Measurements from ENCODE around the gene EIF3D. TPM values are rescaled to one million over a fixed set of nuclear protein-coding genes. Genes with fewer than 3 reads are reported as not detected.

EIF3D gene
- total and polyA plus RNA-seq, 2 of the 13 experiments (the other 11 are each of a cell fraction or from before 2014, with no cell fraction given), result 118 to 274 TPM

DNA sequence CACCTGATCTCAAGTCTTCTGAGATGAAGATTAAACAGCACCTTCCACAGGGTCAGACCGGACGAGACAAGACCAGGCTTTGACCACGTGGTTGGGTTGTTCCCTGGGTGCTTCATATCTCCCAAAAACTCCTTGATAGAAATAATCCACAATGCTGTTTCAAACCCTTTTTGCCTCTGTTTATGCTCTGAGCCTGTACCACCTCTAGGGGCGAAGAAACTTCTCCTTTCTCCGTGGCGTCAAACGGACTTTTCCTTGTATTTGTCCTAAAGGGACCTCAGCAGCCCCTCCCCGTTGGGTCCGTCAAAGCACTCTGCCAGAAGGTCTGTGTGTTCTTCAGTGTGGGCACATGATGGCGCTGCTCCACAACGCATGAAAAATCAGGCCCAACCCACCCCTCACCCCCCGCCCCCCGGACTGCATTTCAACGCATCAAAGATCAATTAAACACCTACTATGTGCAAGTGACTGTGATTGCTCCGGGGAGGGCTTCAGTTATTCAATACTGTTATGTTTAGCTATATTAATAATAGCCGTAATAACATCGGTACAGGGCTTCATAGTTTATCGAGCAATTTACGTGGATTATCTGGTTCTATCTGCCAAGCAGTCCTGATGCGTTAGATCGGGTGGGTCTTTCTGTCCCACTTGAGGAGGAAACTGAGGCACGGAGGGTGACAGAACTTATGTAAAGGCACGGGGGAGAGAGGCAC is 17.3 kb upstream of the EIF3D start (continued):
- TF ChIP-seq MZF1 (CRISPR knock-in tag; IDR thresholded peaks at IDR 0.05; ENCODE audit: borderline replicate concordance) (no peak), TGIF2 (CRISPR knock-in tag; IDR thresholded peaks at IDR 0.05) (no peak), NR0B2 (CRISPR knock-in tag; IDR thresholded peaks at IDR 0.05) (no peak), ISX (CRISPR knock-in tag; conservative IDR thresholded peaks at IDR 0.05) (no peak), KLF13 (CRISPR knock-in tag; IDR thresholded peaks at IDR 0.05) (no peak), HCFC1 (IDR thresholded peaks at IDR 0.05; ENCODE audit: low read depth, low read length) (no peak), KLF12 (CRISPR knock-in tag; IDR thresholded peaks at IDR 0.05; ENCODE audit: borderline replicate concordance) (no peak), ZNF441 (CRISPR knock-in tag; IDR thresholded peaks at IDR 0.05; ENCODE audit: borderline replicate concordance) (no peak), KDM3A (CRISPR knock-in tag; IDR thresholded peaks at IDR 0.05; ENCODE audit: low read depth) (no peak), ZMYM2 (CRISPR knock-in tag; IDR thresholded peaks at IDR 0.05) (no peak), ZKSCAN1 (IDR thresholded peaks at IDR 0.05; ENCODE audit: low read length) (peak; percentile 86), SETDB1 (CRISPR knock-in tag; IDR thresholded peaks at IDR 0.05; ENCODE audit: borderline replicate concordance) (no peak), PTBP1 (IDR thresholded peaks at IDR 0.05; ENCODE audit: low read depth, low read length, poor library complexity, severe bottlenecking) (no peak), DZIP1 (CRISPR knock-in tag; IDR thresholded peaks at IDR 0.05) (no peak)
- TF ChIP-seq, protein P1, sequence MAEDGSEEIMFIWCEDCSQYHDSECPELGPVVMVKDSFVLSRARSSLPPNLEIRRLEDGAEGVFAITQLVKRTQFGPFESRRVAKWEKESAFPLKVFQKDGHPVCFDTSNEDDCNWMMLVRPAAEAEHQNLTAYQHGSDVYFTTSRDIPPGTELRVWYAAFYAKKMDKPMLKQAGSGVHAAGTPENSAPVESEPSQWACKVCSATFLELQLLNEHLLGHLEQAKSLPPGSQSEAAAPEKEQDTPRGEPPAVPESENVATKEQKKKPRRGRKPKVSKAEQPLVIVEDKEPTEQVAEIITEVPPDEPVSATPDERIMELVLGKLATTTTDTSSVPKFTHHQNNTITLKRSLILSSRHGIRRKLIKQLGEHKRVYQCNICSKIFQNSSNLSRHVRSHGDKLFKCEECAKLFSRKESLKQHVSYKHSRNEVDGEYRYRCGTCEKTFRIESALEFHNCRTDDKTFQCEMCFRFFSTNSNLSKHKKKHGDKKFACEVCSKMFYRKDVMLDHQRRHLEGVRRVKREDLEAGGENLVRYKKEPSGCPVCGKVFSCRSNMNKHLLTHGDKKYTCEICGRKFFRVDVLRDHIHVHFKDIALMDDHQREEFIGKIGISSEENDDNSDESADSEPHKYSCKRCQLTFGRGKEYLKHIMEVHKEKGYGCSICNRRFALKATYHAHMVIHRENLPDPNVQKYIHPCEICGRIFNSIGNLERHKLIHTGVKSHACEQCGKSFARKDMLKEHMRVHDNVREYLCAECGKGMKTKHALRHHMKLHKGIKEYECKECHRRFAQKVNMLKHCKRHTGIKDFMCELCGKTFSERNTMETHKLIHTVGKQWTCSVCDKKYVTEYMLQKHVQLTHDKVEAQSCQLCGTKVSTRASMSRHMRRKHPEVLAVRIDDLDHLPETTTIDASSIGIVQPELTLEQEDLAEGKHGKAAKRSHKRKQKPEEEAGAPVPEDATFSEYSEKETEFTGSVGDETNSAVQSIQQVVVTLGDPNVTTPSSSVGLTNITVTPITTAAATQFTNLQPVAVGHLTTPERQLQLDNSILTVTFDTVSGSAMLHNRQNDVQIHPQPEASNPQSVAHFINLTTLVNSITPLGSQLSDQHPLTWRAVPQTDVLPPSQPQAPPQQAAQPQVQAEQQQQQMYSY (CRISPR knock-in tag; IDR thresholded peaks at IDR 0.05), result no peak
- TF ChIP-seq, protein P2, sequence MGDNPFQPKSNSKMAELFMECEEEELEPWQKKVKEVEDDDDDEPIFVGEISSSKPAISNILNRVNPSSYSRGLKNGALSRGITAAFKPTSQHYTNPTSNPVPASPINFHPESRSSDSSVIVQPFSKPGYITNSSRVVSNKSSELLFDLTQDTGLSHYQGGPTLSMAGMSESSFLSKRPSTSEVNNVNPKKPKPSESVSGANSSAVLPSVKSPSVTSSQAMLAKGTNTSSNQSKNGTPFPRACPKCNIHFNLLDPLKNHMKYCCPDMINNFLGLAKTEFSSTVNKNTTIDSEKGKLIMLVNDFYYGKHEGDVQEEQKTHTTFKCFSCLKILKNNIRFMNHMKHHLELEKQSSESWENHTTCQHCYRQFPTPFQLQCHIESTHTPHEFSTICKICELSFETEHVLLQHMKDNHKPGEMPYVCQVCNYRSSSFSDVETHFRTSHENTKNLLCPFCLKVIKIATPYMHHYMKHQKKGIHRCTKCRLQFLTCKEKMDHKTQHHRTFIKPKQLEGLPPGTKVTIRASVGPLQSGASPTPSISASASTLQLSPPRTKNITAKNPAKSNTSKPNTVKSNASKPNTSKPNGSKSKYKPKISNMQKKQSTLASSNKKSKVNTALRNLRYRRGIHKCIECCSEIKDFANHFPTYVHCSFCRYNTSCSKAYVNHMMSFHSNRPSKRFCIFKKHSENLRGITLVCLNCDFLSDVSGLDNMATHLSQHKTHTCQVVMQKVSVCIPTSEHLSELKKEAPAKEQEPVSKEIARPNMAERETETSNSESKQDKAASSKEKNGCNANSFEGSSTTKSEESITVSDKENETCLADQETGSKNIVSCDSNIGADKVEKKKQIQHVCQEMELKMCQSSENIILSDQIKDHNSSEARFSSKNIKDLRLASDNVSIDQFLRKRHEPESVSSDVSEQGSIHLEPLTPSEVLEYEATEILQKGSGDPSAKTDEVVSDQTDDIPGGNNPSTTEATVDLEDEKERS (CRISPR knock-in tag; IDR thresholded peaks at IDR 0.05), result no peak
- TF ChIP-seq, protein P3, sequence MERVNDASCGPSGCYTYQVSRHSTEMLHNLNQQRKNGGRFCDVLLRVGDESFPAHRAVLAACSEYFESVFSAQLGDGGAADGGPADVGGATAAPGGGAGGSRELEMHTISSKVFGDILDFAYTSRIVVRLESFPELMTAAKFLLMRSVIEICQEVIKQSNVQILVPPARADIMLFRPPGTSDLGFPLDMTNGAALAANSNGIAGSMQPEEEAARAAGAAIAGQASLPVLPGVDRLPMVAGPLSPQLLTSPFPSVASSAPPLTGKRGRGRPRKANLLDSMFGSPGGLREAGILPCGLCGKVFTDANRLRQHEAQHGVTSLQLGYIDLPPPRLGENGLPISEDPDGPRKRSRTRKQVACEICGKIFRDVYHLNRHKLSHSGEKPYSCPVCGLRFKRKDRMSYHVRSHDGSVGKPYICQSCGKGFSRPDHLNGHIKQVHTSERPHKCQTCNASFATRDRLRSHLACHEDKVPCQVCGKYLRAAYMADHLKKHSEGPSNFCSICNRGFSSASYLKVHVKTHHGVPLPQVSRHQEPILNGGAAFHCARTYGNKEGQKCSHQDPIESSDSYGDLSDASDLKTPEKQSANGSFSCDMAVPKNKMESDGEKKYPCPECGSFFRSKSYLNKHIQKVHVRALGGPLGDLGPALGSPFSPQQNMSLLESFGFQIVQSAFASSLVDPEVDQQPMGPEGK (CRISPR knock-in tag; IDR thresholded peaks at IDR 0.05), result peak; percentile 34; the same call in 1 of the 2 replicates
